Stimulated activated CD4-positive, alpha-beta T cell treated with anti-CD3 and anti-CD28 coated beads, Interleukin-4, amount 100 ng/mL, for 24 hours (primary cell): ENCODE data around the gene AGXT2.

Experiments
- DNase-seq: peaks from one replicate; pipeline ENCODE4 v3.0.0-alpha.2; 2020

Gene AGXT2

GRCh38 chr5:35047785-35048404 lies at the start of gene AGXT2:
TSS of gene AGXT2 (minus strand) at chr5:35047949. CDS start at chr5:35047892, 57 bp downstream.
- no peak for DNase-seq

GRCh38 chr5:35096932-35097331 lies 49.2 kb upstream of the AGXT2 start:
- DNase-seq, result no peak

GRCh38 chr5:35096216-35096615 lies 48.5 kb upstream of the AGXT2 start:
- no peak for DNase-seq

GRCh38 chr5:35095366-35095765 lies 47.6 kb upstream of the AGXT2 start:
- no peak for DNase-seq

GRCh38 chr5:35094948-35095347 lies 47.2 kb upstream of the AGXT2 start:
- DNase-seq, result no peak

- DNase-seq, result no peak
Observed at GRCh38 chr5:35092703-35093102, 45.0 kb upstream of the AGXT2 start.

GRCh38 chr5:35091704-35092103 lies 44.0 kb upstream of the AGXT2 start:
- DNase-seq, result no peak

GRCh38 chr5:35089334-35090314 lies 41.9 kb upstream of the AGXT2 start:
- DNase-seq, result peak; percentile 66

- DNase-seq, result no peak
Observed at GRCh38 chr5:35087991-35088390, 40.2 kb upstream of the AGXT2 start.

- no peak for DNase-seq
Observed at GRCh38 chr5:35083150-35083549, 35.4 kb upstream of the AGXT2 start.

- no peak for DNase-seq
Observed at GRCh38 chr5:35082530-35082929, 34.8 kb upstream of the AGXT2 start.

GRCh38 chr5:35081134-35081533 lies 33.4 kb upstream of the AGXT2 start:
- no peak for DNase-seq

- DNase-seq, result no peak
Observed at GRCh38 chr5:35073160-35073559, 25.4 kb upstream of the AGXT2 start.

GRCh38 chr5:35069188-35069587 lies 21.4 kb upstream of the AGXT2 start:
- DNase-seq, result no peak

- no peak for DNase-seq
Observed at GRCh38 chr5:35067985-35068384, 20.2 kb upstream of the AGXT2 start.

- no peak for DNase-seq
Observed at GRCh38 chr5:35066260-35066795, 18.6 kb upstream of the AGXT2 start.

- no peak for DNase-seq
Observed at GRCh38 chr5:35063414-35063813, 15.7 kb upstream of the AGXT2 start.

- DNase-seq, result no peak
Observed at GRCh38 chr5:35061211-35061770, 13.5 kb upstream of the AGXT2 start.

- no peak for DNase-seq
Observed at GRCh38 chr5:35060236-35060635, 12.5 kb upstream of the AGXT2 start.

- no peak for DNase-seq
Observed at GRCh38 chr5:35059251-35059650, 11.5 kb upstream of the AGXT2 start.

- DNase-seq, result peak; percentile 6
Observed at GRCh38 chr5:35058374-35058788, 10.6 kb upstream of the AGXT2 start.

GRCh38 chr5:35056686-35057085 lies 8.9 kb upstream of the AGXT2 start:
- DNase-seq, result no peak

GRCh38 chr5:35052838-35053237 lies 5.1 kb upstream of the AGXT2 start:
- no peak for DNase-seq
